NCI-H1048 (cell line): Measurements from ENCODE around the gene KCNIP3.
"Not testable (repeated sequence)": the region's sequence is repeated elsewhere in the genome, so short reads cannot be mapped to it uniquely, and the experiment has no call there.

Source experiments
- DNase-seq: peaks from one replicate; lab custom pipeline; 2025; lab: John Stamatoyannopoulos, UW

The KCNIP3 gene

DNA sequence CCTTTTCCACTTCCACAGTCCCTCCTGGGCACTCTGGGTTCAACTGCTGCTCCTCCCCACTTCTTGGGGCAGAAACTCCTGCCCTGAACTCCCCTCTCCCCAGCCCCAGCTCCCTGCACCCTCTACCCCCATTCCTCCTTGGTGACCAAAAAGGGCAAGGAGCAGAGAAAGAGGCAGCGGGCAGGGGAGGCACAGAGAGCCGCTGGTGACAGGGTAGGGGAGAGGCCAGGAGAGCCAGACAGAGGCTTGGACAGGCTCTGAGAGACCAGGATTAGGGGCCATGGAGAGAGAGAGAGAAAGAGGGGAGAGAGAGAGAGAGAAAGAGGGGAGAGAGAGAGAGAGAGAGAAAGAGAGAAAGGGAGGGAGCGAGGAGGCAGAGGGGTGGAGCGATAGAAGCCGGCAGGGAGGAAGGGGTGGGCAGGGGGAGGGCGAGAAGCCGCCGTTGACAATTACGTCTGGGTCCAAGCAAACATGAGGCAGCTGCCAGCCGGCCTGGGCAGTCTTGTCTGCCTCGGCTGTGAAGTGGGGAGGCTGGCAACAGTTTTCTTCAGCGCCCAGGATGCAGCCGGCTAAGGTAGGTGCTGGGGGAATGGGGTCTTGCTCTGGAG lies at the start of gene KCNIP3:
Gene KCNIP3 (plus strand): TSS at position 468 of the 608 bp plus-strand sequence. CDS start 92 bp downstream, at position 560.
- no peak for DNase-seq

DNA sequence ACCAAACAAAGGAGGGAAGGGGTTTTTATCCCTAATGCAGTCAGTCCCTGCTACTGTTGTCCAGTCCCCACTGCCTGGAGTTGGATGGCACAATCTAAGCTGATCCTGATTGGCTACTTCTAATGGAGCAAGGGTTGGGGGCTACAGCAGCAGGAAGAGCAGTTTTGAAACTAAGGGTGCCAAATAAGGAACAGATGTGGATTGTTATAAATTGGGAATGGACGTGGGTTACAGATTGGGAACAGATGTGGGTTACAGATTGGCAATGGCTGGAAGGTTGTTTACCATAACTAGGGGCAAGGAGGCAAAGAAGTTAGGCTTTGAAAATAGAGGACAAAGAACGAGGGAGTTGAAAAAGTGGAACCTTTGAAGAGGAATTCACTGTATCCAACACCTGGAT lies 38.9 kb upstream of the KCNIP3 start:
- no peak for DNase-seq

DNA sequence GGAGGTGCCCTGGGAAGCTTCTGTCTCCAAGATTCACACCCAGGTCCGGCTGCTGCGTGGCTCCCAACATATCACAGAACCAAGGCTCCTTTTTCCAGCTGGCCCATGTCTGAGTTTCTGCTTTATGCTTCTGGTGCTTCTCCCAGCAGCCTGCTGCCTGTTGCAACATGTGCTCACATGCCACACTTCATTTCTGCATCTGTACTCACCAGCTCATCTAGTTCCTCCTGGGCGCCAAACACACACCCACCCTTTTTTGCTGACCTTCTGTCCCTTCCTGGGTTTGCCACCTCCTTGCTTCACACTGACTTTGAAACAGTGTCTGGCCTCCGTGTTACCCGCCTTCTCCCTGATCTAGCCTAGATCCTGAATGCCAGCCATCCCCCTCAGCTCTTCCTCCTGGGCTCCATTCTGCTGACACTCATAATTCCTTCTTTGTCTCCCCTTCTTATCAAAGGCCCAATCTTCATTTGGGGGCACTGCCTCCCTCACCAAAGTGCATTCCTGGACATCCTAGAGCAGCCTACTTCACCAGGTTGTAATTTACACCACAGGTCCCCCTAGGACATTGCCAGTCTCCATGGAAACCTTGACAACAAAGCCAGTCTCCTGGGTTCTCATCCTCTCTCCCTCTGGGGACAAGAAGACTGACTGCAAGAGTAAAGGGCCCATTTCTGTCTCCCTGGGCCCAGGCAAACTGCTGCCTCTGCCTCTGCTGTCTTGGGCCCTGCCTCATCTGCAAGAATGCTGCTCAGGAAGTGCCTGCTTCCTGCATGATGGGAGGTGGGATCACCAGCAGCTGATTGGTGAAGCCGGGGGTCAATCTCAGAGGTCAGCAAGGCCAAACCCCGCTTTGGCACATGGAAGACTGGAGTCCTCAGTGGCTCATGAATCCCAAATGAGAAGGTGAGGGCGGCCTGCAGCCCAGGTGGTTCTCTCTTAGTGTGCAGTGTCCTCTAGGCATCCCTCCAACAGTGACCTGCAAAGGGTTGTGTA lies 36.8 kb upstream of the KCNIP3 start:
- no peak for DNase-seq

DNA sequence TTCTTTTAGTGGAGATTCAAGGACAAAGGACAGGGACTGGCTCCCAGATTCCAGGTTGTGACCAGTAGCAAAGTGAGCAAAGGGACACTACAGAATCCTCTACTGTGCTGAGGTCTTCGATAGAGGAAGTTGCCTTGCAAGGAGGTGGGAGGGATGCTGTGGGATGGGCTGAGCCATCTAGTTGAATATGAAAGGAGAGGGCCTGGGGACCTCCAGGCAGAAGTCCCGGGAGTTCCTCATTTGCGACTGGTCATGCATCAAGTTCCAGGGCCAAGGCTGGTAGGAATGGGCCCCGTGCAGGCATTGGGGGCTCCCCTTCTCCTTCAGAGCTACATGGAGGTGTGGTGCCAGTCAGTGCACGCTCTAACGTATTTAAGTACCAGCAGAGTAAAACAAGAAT lies 35.5 kb upstream of the KCNIP3 start:
- DNase-seq: no peak

DNA sequence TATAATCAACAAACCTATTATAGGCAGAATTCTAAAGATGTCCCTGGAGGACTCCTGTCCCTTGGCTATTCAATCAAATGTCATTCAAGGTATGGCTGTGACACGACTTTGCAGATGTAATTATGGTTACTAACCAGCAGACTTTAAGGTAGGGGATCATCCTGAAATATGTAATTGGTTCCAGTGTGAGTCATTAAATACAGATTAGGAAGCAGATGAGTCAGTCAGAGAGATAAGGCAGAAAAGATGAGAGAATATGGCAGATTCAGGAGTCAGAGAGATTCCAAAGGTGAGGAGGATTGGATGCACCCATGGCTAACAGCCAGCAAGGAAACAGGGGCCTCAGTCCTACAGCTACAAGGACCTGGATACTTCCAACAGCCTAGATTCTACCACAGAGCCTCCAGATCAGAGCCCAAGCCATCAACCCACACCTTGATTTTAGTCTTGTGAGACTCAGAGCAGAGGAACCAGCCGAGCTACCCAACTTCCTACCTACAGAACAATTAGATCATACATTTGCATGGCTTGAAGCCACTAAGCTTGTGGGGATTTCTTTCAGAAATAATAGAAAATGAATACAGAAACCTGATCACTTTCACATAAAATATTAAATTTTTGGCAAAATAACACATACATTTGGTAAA lies 34.1 kb upstream of the KCNIP3 start:
- DNase-seq: no peak

DNA sequence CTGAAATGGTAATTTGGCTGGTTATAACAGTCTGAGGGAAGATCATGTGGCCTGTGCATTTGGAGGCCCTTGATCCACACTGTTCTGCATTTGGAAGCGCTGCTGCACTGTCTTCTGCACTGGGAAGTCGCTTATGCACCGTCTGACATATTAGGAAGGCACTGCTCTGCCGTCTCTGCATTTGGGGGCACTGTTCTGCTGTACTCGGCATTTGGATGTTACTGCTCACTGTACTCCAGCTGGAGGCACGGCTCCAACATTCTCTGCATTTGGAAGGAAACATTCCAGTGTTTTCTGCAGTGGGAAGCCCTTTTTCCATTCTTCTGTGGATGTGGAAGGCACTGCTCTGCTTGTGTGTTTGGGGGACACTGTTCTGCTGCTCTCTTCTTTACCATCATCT lies 32.5 kb upstream of the KCNIP3 start:
- DNase-seq: no peak

DNA sequence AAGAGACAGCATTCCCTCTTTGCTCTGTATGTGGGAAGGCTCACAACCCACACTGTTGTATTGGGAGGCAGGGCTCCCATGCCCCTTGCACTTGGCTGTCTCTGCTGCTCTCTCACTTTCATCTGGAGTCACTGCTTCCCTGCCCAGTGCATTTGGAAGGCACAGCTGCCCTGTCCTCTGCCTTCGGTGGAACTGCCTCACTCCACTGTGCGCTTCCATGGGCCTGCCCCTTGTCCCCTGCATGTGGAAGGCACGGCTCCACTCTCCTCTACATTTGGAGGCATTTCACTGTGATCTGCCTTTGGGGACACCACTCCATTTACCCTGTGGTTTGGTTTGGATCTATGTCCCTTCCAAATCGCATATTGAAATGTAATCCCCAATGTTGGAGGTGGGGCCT lies 32.0 kb upstream of the KCNIP3 start:
- no peak for DNase-seq

DNA sequence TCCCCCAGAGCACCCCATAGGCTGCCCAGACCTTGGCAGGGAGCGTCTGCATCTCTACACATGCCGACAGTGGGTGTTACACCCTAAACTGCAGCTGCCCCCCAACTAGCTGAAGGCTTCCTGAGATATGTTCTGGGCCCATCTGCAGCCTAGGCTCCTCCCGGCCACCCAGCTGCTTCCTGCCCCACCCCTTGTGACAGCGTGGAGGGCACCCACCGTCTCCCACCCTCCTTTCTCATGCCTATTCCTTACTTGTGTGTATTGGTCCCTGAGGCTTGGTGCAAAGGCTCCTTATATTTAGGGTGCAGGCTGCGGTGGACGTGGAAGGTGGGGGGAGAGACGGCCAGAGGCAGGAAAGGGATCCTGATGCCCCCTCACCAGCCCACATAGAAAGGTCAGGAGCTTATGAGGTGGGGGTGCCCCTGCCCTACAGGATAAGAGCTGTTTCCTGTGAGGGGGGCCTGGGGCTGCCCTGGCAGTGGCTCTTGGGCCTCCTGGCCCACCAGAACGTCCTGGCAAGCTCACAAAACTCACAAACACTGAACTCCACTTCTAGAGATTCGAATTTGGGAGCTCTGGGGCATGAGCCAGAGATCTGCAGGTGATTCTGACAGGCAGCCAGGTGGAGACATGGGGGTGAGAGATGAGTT lies 30.2 kb upstream of the KCNIP3 start:
- DNase-seq: no peak

DNA sequence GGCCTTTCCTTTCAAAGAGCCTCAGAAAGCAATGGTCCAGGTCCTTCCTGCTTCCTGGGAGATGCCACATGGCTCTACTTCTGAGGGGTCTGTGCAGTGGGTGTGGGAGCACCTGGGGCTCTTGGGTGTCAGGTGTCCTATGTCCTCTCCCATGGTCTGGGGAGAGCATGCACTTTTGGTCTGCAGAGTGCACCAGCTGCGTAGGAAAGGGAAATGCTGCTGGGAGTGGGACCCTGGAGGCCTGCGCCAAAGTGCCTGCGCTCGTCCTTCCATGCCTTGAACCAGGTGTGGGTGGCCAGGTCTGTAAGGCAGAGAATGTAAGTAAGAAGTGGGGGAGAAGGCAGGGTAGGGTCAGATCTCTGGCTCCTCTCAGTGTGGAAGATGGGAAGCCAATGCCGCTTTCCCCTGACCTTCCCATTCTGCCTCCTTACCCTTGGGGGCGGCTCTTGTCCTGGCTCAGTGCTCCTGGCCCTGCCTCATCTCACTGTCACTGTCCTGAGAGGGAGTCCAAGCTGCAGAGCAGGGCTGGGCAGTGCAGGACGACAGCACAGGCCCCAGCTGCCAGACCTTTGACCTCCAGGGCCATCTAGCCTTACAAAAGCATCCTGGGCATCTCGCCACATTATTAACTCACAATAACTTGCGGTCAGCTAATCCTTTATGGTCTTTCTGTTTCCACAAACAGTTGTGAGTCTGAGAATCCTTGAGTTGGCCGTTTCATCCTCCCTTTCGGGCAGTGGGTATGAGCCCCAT lies 29.5 kb upstream of the KCNIP3 start:
- no peak for DNase-seq

DNA sequence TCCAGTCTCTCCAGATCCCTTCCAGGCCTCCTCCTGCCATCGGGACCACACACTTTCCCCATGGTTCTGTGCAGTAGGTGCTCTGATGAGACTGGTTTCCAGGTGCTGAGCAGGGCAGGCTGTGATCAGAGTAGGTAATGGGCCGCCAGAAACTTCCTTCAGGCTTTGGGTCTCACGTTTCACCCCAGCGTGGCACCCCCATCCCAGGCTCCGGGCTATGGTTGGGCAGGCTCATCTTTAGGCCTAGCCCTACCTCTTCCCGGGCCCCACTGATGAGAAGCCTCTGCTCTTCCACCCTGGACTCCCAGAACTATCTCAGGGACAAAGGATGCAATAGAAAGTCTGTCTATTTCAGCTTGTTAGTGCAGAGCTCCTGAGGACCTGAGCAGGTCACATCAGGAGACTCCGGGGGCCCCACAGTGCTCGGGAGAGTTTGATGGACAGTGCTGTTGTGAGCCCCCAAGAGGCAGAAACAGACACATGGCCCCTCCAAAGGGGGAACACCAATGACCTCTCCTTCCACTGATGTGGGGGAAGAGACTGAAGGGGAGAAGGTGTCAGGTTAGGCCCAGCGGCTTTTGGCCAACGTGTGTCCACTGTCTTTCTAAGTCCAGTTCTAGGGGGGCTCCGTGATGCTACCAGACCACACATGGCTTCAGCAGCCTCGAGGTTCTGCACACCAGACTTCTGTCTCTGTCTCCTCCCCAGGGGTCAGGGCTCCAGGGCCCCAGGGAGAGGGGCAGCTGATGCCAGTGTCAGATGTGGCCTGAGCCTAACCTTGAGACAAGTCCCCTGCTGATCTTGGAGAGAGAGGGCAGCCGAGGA lies 28.7 kb upstream of the KCNIP3 start:
- DNase-seq: no peak

DNA sequence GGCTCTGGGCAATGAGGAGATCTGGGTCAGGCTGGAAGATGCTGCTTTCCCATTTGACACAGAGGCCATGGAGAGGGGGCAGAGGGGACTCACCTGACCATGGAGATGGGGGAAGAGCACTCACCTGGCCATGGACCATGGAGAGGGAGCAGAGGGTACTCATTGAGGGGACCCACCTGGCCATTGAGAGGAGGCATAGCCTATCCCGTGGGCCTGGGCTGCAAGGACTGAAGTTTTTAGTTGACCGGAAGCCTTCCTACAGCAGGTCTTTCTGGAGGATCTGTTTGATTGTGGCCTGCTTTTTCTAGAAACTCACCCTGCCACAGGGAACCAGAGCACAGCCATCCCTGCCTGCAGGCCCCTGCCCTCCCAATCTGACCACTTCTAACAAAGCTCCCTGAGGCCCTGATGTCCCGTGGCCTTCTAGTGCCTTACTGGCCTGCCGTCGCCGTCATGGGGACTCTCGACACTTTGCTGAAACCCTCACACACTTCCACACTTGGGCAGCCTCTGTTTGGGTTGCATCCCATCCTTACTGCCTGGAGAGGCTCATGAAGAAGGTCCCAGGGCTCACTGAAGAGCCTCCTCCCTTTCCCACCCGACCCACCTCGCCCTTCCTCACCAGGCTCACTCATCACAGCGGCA lies 28.0 kb upstream of the KCNIP3 start:
- no peak for DNase-seq

DNA sequence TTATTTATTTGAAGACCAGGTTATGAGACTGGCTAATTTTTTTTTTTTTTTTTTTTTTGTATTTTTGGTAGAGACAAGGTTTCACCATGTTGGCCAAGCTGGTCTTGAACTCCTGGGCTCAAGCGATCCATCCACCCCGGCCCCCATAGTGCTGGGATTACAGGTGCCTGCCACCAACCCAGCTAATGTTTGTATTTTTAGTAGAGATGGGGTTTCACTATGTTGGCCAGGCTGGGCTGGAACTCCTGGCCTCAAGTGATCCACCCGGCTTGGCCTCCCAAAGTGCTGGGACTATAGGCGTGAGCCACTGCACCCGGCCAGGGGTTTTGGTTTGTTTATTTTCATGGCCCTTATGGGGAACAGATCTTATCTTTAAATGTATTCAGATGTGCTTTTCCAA lies 27.4 kb upstream of the KCNIP3 start:
- not testable (repeated sequence) for DNase-seq

DNA sequence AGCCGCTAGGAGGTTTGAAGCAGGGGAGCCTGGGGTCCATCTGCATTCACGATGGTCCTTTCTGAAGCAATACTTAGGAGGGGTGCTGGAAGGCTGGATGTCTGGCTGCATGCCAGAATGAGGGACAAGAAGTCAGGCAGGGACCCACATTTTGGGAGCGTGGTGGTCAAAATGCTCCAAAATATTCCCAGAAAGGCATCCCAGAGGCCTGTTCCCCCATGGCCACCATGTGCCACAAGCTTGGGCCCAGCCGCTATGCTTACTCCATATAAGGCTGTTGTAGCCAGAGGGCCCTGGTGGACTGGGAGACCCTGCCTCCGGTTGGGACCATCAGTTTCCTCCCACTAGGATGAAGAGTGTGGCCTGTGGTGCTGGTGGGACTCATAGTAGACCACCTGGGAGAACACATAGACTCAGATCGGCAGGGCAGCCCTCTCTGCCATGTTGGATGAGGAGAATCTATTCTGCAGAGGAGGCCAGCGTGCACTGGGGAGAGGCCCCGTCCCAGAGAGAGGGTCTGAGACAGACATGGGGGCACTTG lies 26.5 kb upstream of the KCNIP3 start:
- DNase-seq: no peak

DNA sequence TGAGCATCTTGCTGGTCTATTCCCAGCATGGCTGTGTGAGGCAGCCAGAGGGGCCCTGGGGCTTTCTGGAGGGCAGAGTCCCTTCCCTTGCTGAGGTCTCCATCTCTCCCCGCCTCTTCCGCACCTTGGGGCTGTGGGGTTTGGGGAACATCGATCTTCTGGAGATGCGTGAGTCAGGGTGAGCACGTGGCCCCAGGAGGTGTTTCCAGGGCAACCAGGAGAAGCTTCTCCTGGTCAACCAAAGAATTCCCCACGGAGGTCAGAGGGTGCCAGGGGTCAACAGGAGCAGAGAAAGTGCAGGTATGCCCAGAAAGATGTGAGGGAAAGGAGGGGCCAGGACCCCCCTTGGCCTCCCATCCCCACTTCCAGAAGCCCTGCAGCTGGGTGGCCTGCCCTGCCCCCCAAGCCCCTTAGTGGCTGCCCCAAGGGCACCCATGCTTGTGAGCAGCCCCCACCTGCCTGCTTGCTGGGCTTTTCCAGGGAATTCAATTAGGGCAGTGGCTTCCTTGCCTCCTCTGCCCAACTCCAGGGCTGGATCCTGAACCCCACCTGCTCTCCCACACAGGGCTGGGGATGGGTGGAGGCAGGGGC lies 25.7 kb upstream of the KCNIP3 start:
- DNase-seq: no peak

DNA sequence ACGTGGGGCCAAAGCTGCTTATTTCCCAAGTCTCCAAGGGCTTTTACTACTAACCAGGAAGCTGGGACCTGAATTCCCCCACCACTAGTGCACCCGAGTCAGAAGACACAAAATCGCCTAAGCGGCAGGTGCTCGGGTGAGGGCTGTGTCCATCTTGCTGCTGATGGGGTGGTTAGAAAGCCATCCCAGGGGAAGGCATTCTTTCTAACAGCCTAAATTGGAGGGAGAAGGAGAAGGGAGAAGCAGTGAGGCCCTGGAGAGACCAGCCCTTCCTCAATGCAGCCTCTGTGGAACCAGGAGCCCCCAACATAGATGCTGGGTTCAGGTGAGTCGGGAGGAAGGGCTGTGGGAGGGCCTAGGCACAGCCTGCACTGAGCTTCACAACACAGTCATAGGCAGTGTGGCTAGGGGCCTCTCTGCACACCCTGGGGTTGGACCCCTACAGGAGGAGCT lies 24.8 kb upstream of the KCNIP3 start:
- DNase-seq: no peak

DNA sequence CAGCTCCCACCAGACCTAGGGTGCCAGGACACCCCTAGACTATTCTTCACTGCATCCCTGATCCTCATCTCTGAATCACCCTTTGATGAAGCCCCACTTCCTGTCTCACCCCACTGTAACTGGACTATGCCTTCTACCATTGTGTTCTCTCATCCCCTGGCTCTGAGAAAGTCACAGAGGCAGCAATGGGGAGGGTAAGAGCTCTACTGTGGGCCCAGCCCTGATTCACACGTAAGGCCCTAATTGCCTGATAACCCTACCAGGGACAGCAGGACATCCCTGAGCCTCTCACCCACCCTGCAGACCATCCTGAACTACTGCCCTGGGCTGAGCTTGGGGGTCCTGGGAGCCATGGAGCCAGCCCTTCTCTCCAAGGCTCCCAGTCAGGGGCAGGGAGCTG lies 24.4 kb upstream of the KCNIP3 start:
- no peak for DNase-seq

DNA sequence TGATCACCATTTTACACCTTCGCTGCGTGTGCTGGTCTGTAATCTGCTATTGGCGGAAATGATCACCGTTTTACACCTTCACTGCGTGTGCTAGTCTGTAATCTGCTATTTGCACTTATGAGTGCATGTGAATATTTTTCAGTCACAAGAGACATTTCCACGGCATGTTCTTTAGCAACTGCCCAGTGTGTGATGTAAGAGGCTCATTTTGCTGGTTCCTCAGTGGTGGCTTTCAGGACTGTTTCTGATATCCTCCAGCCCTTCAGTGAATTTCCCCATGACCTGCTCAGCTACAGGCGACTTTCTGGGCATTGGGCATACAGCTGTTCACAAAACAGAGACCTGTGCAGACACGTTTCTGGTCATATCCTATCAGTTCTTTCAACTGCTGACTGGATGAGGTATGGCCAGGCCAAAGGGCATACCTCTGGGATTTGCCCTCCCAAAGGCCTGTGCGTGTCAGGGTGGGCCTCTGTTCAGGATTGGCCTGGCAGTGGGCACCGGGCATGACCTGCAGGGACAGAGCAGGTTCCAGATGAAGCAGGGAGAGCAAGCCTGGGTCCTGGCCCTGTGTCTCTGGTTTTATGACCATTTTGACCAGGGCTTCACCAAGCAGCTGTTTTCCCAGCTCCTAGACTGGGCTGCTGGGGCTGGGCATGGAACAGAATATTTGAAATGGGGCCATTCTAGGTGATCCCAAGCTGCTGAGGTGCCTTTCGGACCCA lies 23.4 kb upstream of the KCNIP3 start:
- DNase-seq: no peak

DNA sequence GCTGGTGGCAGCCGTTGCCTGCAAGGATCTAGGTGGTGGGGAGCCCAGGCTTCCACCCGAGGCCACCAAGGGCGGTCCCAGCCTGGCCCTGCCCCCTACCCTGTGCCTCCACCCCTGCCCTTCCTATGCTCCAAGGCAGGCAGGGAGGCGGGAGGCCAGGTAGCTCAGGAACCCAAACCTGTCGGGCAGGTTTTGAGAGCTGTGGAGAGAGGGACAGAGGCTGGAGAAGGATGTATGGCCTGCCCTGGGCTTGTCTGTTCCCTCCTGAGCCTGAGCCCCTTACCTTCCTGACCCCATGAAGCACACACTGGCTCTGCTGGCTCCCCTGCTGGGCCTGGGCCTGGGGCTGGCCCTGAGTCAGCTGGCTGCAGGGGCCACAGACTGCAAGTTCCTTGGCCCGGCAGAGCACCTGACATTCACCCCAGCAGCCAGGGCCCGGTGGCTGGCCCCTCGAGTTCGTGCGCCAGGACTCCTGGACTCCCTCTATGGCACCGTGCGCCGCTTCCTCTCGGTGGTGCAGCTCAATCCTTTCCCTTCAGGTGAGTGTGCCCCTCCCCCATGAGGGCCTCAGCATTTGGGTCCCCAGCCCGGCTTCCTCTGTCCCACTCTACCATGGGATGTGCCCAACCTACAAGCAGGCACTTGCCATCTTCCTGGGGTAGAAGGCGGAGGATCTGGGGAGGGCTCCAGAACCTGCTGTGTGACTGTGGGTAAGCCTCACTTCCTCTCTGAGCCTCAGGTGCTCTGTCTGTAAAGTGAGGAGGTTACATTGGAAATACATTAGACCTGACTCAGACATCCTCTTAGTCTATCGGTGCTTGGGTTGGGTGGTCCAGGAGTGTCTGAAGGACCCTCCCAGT lies 22.6 kb upstream of the KCNIP3 start, which contains the start of gene PROM2:
Gene PROM2 (plus strand): TSS at position 159 of the 860 bp plus-strand sequence. CDS start 137 bp downstream, at position 296.
- DNase-seq: no peak
